GM23248 (cell line): Measurements from ENCODE around the gene TEX51. TPM values are rescaled to one million over a fixed set of nuclear protein-coding genes. Genes with fewer than 3 reads are reported as not detected.

ENCODE experiments used
- DNase-seq: peaks from one replicate; pipeline ENCODE4 v3.0.0-alpha.2; 2015
- H2AFZ ChIP-seq: fragments of 200-600 bp; sonication (generic); 2 replicates; pipeline ENCODE4 v1.6.1; 2016; ENCODE audit warnings: antibody characterized with exemption
- H3F3A ChIP-seq: fragments of 200-600 bp; sonication (generic); 2 replicates; pipeline ENCODE4 v1.6.1; 2016; ENCODE audit warnings: mild to moderate bottlenecking, antibody characterized with exemption, mixed run types; ENCODE audit not compliant: insufficient read depth
- H3K27ac ChIP-seq: fragments of 200-600 bp; sonication (generic); 2 replicates; pipeline ENCODE4 v1.5.1; 2016; ENCODE audit warnings: mild to moderate bottlenecking
- H3K27me3 ChIP-seq: fragments of 200-600 bp; sonication (generic); replicated peaks from 2 replicates; pipeline ENCODE4 v1.6.1; 2016; ENCODE audit warnings: mild to moderate bottlenecking; ENCODE audit not compliant: insufficient read depth
- H3K36me3 ChIP-seq: fragments of 200-600 bp; sonication (generic); 2 replicates; pipeline ENCODE4 v1.6.1; 2016; ENCODE audit warnings: low read depth, mild to moderate bottlenecking
- H3K4me1 ChIP-seq: fragments of 200-600 bp; sonication (generic); 2 replicates; pipeline ENCODE4 v1.6.1; 2016; ENCODE audit warnings: mild to moderate bottlenecking; ENCODE audit not compliant: insufficient read depth
- H3K4me2 ChIP-seq: fragments of 200-600 bp; sonication (generic); one replicate; pipeline ENCODE4 v1.6.1; 2016; ENCODE audit warnings: mild to moderate bottlenecking; ENCODE audit not compliant: unreplicated experiment
- H3K4me3 ChIP-seq: fragments of 200-600 bp; sonication (generic); 2 replicates; pipeline ENCODE4 v1.5.1; 2016; ENCODE audit warnings: mild to moderate bottlenecking
- H3K79me2 ChIP-seq: fragments of 200-600 bp; sonication (generic); 2 replicates; pipeline ENCODE4 v1.6.1; 2016; ENCODE audit warnings: mild to moderate bottlenecking; ENCODE audit not compliant: insufficient read depth
- H3K9ac ChIP-seq: fragments of 200-600 bp; sonication (generic); 2 replicates; pipeline ENCODE4 v1.6.1; 2016; ENCODE audit warnings: mild to moderate bottlenecking
- H3K9me2 ChIP-seq: fragments of 200-600 bp; sonication (generic); 2 replicates; pipeline ENCODE4 v1.6.1; 2016; ENCODE audit warnings: mixed run types, mild to moderate bottlenecking, moderate library complexity; ENCODE audit not compliant: insufficient read depth
- H3K9me3 ChIP-seq: fragments of 200-600 bp; sonication (generic); one replicate; pipeline ENCODE4 v1.6.1; 2017; ENCODE audit warnings: low read depth
- H4K20me1 ChIP-seq: fragments of 200-600 bp; sonication (generic); 2 replicates; pipeline ENCODE4 v1.6.0; 2016; ENCODE audit not compliant: insufficient read depth
- EZH2 ChIP-seq: fragments of 200-600 bp; sonication (generic); IDR thresholded peaks from 2 replicates; pipeline ENCODE4 v1.6.1; 2018; ENCODE audit warnings: antibody characterized with exemption, mild to moderate bottlenecking; ENCODE audit not compliant: insufficient read depth, poor library complexity, severe bottlenecking
- EZH2phosphoT487 ChIP-seq: fragments of 200-600 bp; sonication (generic); IDR thresholded peaks from 2 replicates; pipeline ENCODE4 v1.6.1; 2018; ENCODE audit warnings: antibody characterized with exemption, moderate library complexity, mild to moderate bottlenecking, low read depth; ENCODE audit not compliant: insufficient read depth
- WGBS, 2 experiments: methylation state at CpG; one replicate each; pipeline ENCODE4 v1.1.6; 2015 to 2017; ENCODE audit warnings: low lambda C conversion rate in 2 of 2, low coverage in 1 of 2; ENCODE audit errors: missing lambda C conversion rate in 2 of 2; 5-methylcytosine and 5-hydroxymethylcytosine counted together
- in situ Hi-C: fragments of 300-500 bp; cut with MboI; formaldehyde crosslinking; loops from 2 replicates; pipeline ENCODE4 v1.15.0; 2020
- polyA plus RNA-seq: library from polyadenylated mRNA; unstranded; fragments of >200 nt; fragmentation: Nextera tagmentation; extraction: Ambion mirVana; gene quantifications from 2 replicates; pipeline ENCODE4 v1.2.1, GENCODE V29; 2016
- total RNA-seq: library from RNA; depleted of rRNA; stranded (reverse); fragments of >200 nt; shearing (Covaris generic); gene quantifications from 2 replicates; pipeline ENCODE4 v1.2.3, GENCODE V29; 2014

Gene TEX51
- total and polyA plus RNA-seq, 2 experiments from 2014 or later, result not detected

DNA sequence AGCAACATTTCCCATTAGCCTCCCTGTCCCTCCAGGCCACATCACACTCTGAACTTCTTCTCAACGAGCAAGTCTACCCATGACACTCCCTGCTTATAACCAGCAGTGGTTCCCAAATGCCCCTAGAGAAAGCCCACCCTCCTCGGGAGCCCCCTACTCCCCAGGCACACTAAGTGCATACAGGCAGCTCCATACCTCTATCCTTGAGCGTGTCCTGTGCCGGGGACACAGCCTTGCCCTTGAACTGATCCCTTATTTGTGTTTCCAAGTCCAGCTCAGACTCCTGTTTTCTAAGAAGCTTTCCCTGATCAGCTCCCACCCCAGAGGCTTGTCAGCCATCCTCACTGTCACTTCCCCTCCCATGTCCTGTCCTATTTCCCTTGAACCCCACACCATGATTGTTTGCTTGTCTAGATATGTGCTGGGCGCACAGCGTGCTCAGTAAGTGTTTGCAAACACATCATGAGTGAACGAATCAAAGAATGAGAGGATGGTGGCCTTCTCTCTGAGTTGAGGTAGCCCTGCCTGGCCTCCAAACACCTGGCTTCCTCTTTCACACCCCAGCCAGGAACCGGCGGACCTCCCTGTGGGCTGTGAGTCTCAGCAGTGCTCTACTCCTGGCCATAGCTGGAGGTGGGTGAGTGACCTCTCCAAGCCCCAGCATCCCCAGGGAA is 2.1 kb downstream of the TEX51 start:
- Histone ChIP-seq H3K79me2 (no peaks in the 10 kb centered on the region), H2AFZ (no peak overlapping the region), H3K27me3 (peaks cover 3% of the 10 kb centered on the region; the same call in 1 of the 2 replicates), H3F3A (no peaks in the 10 kb centered on the region), H3K36me3 (no peaks in the 10 kb centered on the region), H3K9me2 (no peaks in the 10 kb centered on the region), H3K4me3 (no peak overlapping the region), H4K20me1 (no peaks in the 10 kb centered on the region), H3K9me3 (no peaks in the 10 kb centered on the region), H3K9ac (no peak overlapping the region), H3K4me2 (no peak overlapping the region), H3K27ac (no peak overlapping the region), H3K4me1 (no peaks in the 10 kb centered on the region)
- no peak for TF ChIP-seq EZH2phosphoT487
- TF ChIP-seq EZH2, result no peak
- WGBS, 2 experiments, result 29 to 31% methylated on average over 9 of the region's 9 CpGs
- no peak for DNase-seq
- in situ Hi-C loops, result no loop called here

- H2AFZ ChIP-seq, result no peak overlapping the region
- H3F3A ChIP-seq, result no peaks in the 10 kb centered on the region
- H3K4me1 ChIP-seq, result no peaks in the 10 kb centered on the region
- H3K4me3 ChIP-seq, result no peak overlapping the region
- TF ChIP-seq EZH2 (no peak), EZH2phosphoT487 (no peak)
- no peaks in the 10 kb centered on the region for H3K9me3 ChIP-seq
- H4K20me1 ChIP-seq, result no peaks in the 10 kb centered on the region
- H3K9me2 ChIP-seq, result no peaks in the 10 kb centered on the region
- 36 to 40% methylated on average over 2 of the region's 2 CpGs for WGBS, 2 experiments
- in situ Hi-C loops, result no loop called here
- DNase-seq, result no peak
- H3K36me3 ChIP-seq, result no peaks in the 10 kb centered on the region
- H3K79me2 ChIP-seq, result no peaks in the 10 kb centered on the region
- no peak overlapping the region for H3K9ac ChIP-seq
- H3K27ac ChIP-seq, result no peak overlapping the region
- H3K4me2 ChIP-seq, result no peak overlapping the region
- peaks cover 3% of the 10 kb centered on the region; the same call in 1 of the 2 replicates for H3K27me3 ChIP-seq
These were observed 2.8 kb downstream of the TEX51 start for GRCh38 chr2:126901459-126901858.

- H3K4me2 ChIP-seq, result no peak overlapping the region
- no peaks in the 10 kb centered on the region for H3K36me3 ChIP-seq
- H3K4me1 ChIP-seq, result no peaks in the 10 kb centered on the region
- H3K9ac ChIP-seq, result no peak overlapping the region
- no peak overlapping the region for H3K27ac ChIP-seq
- WGBS, 2 experiments, result 20 to 25% methylated on average over 7 of the region's 7 CpGs
- in situ Hi-C loops, result no loop called here
- DNase-seq, result no peak
- H3K27me3 ChIP-seq, result peaks cover 3% of the 10 kb centered on the region; the same call in 1 of the 2 replicates
- no peaks in the 10 kb centered on the region for H3F3A ChIP-seq
- no peak overlapping the region for H2AFZ ChIP-seq
- no peaks in the 10 kb centered on the region for H3K9me3 ChIP-seq
- no peaks in the 10 kb centered on the region for H3K9me2 ChIP-seq
- no peak for TF ChIP-seq EZH2
- TF ChIP-seq EZH2phosphoT487, result no peak
- H4K20me1 ChIP-seq, result no peaks in the 10 kb centered on the region
- H3K4me3 ChIP-seq, result no peak overlapping the region
- H3K79me2 ChIP-seq, result no peaks in the 10 kb centered on the region
These were observed 3.6 kb downstream of the TEX51 start for GRCh38 chr2:126902152-126902835.

- Histone ChIP-seq H3K4me2 (no peak overlapping the region), H3K4me3 (no peak overlapping the region), H2AFZ (no peak overlapping the region), H3F3A (no peaks in the 10 kb centered on the region), H3K27ac (no peak overlapping the region), H3K4me1 (no peaks in the 10 kb centered on the region), H3K9ac (no peak overlapping the region), H4K20me1 (no peaks in the 10 kb centered on the region), H3K79me2 (no peaks in the 10 kb centered on the region), H3K9me3 (no peaks in the 10 kb centered on the region), H3K27me3 (peaks cover 3% of the 10 kb centered on the region; the same call in 1 of the 2 replicates), H3K36me3 (no peaks in the 10 kb centered on the region), H3K9me2 (no peaks in the 10 kb centered on the region)
- DNase-seq, result no peak
- WGBS, 2 experiments, result 38 to 39% methylated on average over 6 of the region's 6 CpGs
- no peak for TF ChIP-seq EZH2
- no peak for TF ChIP-seq EZH2phosphoT487
- in situ Hi-C loops, result no loop called here
These were observed 4.2 kb downstream of the TEX51 start for GRCh38 chr2:126902859-126903258.
